SH-SY5Y (cell line): ENCODE results near the gene TNFRSF9.

ENCODE experiments used
- GATA2 ChIP-seq: IDR thresholded peaks from 2 replicates; pipeline ENCODE4 v1.6.1; 2011; ENCODE audit warnings: mild to moderate bottlenecking, low read depth, low read length
- GATA3 ChIP-seq: IDR thresholded peaks from 2 replicates; pipeline ENCODE4 v1.6.1; 2011; ENCODE audit warnings: low read depth, mild to moderate bottlenecking, low read length, moderate library complexity

The TNFRSF9 gene

DNA sequence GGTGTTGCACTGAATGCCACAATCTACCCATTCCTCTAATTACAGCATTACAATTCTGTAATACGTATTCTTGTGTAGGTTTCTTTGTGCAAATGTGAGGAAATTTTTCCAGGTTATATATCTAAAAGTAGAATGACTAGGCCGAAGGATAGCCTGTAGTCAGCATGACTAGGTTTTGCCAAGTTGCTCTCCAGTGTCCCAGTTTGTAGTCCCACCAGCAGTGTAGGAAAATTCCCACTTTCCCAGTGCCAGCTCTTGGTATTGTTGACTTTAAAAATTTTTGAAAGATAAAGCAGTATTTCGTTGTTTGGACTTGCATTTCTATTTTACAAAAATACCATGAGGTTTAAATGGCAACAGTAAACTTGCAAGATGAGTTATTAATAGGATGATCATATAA, 23.8 kb upstream of the TNFRSF9 start:
- TF ChIP-seq GATA2 (no peak), GATA3 (no peak)

DNA sequence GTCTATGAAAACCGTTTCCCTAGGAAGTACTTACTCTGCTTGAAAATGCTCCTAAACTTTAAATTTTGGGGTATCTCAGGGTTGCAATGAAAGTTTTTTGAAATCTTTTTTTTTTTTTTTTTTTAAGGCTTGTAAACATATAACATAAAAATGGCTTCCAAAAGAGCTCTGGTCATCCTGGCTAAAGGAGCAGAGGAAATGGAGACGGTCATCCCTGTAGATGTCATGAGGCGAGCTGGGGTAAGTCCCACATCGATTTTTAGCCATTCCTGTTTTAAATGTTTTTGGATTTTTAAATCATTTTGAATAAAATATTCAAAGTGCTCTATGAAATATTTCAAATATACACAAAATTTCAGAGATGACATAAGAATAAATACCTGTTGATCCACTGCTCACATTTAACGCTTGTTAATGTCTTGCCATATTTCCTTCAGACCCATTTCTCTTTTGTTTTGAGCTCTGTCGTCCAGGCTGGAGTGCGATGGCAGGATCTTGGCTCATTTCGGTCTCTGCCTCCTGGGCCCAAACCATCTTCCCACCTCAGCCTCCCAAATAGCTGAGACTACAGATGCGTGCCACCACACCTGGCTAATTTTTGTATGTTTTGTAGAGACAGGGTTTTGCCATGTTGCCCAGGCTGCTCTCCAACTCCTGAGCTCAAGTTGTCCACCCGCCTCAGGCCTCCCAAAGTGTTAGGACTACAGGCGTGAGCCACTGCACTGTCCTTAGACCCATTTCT, 22.2 kb upstream of the TNFRSF9 start:
- TF ChIP-seq GATA2, result no peak
- no peak for TF ChIP-seq GATA3

DNA sequence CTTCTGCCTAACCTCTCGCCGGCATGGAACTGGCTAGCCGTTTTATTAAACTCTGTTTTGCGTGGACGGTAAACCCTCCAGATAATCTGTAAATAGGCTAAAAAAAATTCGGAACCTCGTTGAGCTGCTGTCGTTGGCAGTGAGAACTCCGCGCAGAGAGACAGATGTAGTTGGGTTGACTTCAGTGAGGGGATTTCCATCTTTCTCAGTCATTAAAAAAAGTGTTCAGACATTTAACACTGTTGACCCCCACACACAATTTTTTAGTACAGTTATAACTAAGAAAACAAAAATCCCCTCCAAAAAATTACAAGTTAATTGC, 21.3 kb upstream of the TNFRSF9 start:
- TF ChIP-seq GATA3, result no peak
- no peak for TF ChIP-seq GATA2

DNA sequence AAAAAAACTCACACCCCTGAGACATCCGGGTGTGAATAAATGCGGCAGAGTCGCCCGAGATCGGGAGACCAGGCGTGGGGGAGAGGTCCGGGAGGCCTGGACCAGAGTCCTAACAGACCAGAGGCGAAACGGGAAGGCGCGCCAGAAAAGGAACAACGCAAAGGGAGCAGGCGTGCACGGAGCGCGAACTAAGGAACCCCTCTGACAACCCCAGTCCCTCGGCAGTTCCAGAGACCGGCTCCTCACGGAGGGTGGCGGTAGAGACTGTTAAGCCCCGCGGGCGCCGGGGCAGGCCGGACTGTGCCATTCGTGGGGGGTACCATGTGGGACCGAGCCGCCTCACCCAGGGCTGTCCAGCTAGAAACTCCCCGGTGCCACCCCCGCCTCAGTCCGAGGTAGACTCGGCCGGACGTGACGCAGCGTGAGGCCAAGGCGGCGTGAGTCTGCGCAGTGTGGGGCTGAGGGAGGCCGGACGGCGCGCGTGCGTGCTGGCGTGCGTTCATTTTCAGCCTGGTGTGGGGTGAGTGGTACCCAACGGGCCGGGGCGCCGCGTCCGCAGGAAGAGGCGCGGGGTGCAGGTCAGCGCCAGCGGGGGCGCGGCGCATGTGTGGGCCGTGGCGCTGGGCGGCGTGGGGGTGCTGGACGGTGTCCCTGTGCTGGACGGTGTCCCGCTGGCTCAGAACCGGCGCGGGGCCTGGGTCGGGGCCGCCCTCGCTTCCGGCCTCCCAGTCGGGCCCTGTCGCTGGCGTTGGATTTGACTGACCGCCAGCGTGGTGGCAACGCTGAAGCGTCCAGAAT, 20.8 kb upstream of the TNFRSF9 start, which contains the start of gene PARK7:
TSS of gene PARK7 (plus strand) at position 496 of the 798 bp plus-strand sequence. CDS start 1,075 bp downstream, outside the sequence.
- no peak for TF ChIP-seq GATA2
- no peak for TF ChIP-seq GATA3

DNA sequence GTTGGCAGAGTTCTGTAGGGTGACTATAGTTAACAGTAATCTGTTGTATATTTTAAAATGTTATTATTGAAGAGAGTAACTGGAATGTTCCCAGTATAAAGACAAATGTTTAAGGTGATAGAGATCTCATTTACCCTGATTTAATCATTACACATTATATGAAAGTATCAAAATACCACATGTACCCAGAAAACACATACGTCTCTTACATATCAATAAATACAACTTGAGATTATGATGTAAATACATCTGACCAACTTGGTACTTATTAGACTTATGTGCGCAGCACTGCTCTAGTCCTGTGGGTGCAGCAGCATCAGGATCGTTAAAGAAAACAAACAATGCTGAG, 20.2 kb upstream of the TNFRSF9 start:
- TF ChIP-seq GATA2 (no peak), GATA3 (no peak)

DNA sequence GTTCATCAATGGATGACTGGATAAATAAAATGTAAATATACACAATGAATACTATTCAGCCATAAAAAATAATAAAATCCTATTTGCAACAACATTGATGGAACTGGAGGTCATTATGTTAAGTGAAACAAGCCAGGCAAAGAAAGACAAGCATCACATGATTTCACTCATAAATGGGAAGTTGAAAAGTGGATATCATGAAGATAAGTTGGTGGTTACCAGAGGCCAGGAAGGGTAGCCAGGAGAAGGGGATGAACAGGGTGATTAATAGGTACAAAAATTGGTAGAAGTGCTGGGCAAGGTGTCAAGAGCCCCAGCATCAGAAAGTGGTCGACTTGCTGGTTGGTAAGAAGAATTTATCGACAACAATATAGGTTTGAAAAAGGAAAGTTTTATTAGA, 19.5 kb upstream of the TNFRSF9 start:
- TF ChIP-seq GATA3, result no peak
- TF ChIP-seq GATA2, result no peak

DNA sequence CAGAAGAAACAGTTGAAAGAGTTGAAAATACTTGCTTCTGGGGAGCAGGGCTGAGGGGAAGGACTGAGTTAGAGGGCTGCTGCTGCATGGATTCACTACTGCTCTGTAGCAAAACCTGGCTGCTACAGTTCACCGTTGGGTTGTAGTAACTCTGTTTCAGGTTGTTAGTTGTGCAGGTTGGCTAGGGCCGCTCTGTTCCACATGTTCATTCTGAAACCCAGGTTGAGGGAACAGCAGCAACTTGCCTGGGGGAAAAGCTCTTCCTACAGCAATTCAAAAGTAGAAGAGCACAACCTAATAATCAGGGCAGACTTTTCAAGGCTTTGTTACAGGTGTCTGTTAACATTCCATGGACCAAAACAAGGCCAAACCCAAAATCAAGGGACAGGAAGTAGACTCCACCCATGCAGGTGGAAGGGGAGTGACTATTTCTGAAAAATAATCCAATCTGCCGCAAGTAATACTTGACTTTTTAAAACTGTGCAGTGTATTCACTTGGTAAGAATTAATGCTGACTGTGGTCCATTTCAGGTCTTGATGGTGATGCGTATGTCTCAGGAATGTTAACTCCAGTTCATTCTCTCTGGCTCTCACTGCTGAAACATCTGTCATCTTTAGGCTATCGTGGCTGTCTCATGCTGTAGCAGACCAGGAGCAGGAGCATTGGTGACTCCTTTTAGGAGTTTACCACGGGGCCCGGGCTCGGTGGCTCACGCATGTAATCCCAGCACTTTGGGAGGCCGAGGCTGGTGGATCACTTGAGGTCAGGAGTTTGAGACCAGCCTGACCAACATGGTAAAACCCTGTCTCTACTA, 15.8 kb upstream of the TNFRSF9 start:
- TF ChIP-seq GATA2 (no peak), GATA3 (no peak)

DNA sequence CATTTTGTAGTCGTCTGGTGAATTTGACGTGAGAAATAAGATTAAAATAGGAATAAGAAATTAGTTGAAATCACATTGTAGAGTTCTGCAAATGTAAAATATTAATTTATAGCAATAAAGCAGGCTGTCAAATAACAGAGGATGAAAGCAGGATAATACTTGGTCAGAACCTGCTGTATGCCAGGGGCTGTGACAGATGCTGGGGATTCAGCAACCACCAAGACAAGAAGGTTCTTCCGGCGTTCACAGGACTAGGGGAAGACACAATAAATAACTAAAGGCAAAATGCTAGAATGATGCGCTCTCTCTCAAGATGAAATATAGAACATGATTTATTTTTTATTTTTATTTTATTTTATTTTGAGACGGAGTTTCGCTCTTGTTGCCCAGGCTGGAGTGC, 14.0 kb upstream of the TNFRSF9 start:
- no peak for TF ChIP-seq GATA3
- no peak for TF ChIP-seq GATA2

DNA sequence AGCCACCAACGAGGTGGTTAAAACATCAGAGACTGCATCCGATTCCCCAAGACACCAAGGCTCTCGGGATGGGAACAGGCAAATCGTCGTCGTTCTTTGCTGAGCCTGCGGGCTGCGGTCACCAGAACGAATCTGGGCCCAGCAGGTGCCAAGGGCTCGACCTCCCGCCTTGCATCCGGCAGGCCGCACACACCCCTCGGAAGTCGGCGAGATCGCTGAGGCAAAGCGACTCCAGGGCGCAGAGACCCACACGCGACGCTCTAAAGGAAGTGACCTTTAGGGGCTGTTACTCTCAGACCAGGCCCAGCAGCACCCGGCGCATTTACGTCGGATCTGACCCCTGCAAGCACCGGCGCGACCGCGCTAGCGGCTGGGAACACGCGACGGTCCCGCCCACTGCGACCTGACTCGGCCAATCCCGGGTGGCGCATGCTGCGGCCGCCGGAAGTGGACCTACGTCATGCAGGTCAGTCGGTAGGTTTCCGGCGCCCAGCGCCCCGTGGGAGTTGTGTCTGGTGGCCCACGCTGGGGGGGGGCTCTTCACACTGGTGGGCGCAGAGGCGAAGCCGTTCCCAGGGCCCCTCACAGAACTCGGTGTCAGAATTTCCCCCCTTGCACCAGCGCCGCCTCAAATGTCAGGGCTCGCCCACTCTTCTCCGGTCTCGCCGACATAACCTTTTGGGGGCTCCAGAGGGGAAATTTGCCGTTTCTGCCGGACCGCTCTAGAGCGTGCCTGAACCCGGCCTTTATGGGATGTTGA, 13.4 kb upstream of the TNFRSF9 start:
- TF ChIP-seq GATA3 (no peak), GATA2 (no peak; the same call in 1 of the 2 replicates)

DNA sequence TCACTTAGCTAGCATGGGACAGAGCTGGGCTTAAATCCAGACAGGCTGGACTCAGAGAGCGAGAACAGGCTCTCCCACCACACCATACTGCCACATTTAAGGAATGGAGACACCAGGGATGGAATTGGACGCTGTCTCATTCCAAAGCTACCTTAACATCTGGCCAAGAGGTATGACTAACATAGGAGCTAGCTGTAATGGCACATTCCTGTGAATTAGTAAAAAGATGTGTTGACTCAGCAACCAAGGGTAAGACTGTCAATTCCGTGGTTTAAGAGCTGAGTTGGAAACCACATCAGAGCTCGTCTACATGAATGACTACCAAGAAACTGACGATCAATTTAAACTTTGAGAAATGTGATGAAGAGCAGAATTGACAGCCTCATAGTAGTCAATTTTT, 8.3 kb upstream of the TNFRSF9 start:
- TF ChIP-seq GATA2 (no peak), GATA3 (no peak)

DNA sequence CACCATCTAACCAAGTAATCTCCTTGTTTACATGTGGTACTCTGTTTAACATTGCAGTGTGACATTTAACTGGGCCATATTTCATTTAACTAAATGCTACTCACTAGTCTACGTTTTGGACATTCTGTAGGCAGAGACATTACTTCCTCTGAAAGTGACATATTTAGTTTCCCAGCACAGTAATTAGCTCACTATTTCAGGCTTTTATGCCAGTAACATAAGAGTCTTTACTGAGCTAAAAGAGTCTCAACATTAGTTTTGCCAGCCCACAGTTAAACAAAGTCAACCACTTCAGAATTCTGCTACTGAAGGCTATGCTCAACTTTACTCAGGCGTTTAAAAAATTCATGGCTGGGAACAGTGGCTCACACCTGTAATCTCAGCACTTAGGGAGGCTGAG, 2.6 kb upstream of the TNFRSF9 start:
- TF ChIP-seq GATA2 (no peak), GATA3 (no peak)

DNA sequence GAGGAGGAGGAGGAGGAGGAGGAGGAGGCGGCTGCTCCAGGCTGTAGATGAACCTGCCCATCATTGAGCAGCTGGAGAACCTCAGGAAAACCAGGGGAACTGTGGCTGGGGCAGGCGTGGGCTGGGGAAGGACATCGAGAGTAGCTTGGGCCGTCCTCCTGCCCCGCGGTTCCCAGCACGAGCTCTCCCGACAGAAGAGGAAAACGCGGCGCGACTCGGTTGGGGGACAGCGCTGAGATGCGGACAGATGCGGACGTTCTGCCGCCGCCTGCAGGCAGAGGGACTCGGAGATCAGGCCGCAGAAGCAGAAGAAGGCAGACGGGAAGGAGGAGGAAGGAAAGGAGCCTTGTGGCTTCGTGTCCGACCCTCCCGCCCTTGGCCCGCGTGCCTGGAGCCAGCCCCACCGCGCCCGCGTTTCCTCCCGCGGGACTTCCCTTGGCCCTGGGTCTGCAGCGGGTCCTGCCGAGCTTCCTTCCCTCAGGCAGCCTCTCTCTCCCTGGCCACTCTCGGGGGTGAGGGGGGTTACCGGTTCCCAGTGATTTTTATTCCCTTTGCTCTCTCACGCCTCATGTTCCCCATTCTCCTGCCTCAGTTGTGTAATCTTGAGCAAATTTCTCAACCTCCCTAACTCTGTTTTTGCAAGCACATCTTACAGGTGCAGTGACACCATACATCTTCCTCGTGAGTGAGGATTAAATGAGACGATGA, 1.7 kb upstream of the TNFRSF9 start:
- no peak for TF ChIP-seq GATA3
- no peak for TF ChIP-seq GATA2

DNA sequence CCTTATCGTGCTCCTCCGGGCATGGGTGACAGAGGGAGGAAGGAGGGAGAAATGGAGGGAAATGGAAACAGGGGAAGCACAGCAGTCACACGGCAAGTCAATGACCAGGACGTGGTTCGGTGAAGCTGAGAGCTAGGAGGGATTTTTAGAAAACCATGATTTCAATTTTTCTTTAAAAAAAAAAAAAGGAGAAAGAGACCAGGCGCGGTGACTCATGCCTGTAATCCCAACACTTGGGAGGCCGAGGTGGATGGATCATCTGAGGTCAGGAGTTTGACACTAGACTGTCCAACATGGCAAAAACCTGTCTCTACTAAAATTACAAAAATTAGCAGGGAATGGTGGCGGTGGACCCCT, 776 bp upstream of the TNFRSF9 start:
- TF ChIP-seq GATA3 (no peak), GATA2 (no peak)
